Measurements from ENCODE around the gene ZNF526.

Gene ZNF526

DNA sequence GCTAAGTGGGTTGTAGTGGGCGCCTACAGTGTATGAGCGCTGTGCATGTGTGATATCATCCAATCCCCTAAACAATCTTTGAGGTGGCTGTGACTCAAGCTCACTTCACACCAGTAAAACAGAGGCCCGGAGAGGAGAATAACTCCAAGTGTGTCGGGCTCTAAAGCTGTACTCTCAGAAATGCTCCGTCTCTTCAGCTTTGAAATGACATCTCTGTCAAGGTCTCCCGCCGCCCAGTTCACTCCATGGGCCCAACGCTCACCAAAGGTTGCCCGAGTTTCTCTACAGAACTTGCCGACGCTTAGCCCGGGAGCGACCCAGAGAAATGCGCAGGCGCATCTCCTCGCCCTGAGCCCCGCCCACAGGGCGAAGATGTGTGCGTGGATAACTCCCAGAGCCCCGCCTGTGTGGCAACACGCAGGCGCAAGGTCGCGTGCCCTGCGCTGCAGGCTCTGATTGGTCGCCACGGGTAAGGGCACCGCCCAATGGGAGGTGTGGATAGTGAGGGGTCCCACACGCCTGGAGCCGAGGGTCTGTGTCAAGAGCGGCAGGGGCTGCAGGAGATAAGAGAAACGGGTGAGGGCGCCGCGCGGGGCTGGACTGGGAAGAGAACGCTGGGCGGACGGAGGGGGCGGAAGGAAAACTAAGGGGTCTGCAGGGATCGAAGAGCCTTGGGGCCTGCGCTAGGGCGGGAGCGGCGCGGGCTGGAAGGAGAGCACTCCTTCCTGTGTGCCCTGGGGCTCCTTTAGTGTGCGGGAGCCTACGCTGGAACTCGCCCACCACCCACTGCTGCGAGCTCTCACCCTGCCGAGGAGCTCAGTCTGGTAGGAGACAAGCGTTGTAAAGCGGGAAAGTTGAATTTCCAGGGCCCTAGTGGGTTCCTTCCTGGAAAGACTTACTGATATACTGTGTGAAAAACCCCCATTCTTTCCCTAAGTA is at the start of gene ZNF526:
Gene ZNF526, plus strand, starts transcription at position 501 of the 939 bp plus-strand sequence. CDS start 4,092 bp downstream, outside the sequence.
- peak; percentile 100 for DNase-seq

DNA sequence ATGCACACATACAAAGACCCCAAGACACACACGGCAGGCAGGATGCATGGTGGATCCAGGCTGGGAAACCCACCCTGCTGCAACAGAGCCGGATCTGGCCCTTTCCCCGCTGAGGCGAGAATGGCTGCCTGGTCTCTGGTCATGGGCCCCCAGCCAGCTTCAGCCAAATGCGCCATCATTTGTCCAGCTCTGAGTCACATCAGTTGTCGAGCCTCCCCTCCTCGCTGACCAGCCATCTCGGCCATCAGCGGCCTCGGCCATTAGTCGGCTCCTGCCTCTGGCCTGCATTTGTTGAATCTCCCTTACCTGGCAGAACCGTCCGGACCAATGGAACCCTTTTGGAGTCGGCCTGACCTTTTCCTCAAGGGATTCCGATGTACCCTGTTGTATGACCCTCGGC is 49.4 kb upstream of the ZNF526 start:
- no peak for DNase-seq

- no peak for DNase-seq
Measured at GRCh38 chr19:42172261-42172660, 47.9 kb upstream of the ZNF526 start.

- peak; percentile 77 for DNase-seq
Measured at GRCh38 chr19:42173695-42174094, 46.4 kb upstream of the ZNF526 start.

- no peak for DNase-seq
Measured at GRCh38 chr19:42174188-42174587, 45.9 kb upstream of the ZNF526 start.

DNA sequence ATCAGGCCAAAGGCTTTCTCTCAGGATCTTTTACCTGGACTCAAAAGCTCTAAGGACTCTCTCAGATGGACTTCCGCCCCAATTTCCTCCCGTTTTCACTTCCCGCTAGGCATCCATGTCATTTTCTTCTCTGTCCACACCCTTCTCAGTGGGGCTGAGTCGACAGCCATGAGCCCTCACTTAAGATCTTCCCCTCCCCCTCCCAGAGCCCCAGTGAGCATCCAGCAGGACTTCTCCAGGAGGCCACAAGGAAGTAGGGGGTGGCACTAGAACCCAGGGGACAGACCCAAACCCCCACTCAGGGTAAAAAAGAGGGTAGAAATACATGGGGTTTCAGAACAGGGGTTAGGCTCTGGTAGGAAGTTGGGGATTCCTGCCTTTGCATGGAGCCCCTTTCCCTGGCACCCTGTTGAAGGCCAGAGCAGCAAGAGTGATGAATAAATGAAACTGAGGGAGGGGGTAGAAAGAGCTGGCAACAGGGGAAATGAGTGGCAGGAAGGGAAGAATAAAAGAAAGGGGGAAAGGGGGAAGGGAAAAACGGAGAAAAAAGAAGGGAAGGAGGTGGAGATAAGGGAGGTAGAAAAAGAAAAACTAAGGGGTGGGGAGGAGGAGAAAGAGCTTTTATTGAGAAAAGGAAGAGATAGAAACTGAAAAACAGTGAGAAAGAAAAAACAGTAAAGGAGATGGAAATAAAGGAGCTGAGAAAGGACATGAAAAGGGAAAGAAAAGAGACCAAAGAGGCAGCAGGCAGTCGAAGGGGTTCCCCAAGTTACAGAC is 45.0 kb upstream of the ZNF526 start:
- DNase-seq: peak; percentile 79

DNA sequence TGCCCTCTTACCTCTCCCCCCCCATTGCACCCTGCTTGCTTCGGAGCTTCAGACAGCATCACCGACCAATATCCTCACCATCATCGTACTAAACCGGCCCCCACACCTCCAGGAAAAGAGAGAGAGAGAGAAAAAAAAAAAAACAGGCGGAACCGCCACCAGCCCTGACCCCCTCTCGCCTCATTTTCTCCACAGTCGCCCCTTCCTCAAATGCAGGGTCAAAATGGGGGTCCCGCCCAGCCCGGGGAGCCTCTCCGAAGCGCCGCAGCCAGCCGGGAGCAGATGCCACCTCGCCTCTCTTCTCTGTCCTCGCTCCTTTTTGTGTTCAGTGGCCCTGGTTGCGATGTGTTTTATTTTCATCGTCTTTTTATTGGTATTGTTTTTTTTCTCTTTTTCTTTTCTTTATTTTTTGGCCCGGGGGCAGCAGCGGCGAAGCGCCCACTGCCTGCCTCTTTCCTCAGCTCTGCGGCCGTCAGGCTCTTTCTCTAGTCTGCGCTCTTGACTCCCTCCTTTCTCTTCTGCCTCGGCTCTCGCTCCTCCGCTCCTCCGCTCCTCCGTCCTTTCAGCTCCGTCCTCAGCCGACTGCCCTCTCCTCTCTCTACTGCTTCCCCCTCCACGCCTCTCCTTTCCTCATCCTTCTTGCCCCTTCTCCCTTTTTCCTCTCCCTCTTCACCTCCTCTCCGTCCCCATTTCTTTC is 44.0 kb upstream of the ZNF526 start:
- peak; percentile 79 for DNase-seq

DNA sequence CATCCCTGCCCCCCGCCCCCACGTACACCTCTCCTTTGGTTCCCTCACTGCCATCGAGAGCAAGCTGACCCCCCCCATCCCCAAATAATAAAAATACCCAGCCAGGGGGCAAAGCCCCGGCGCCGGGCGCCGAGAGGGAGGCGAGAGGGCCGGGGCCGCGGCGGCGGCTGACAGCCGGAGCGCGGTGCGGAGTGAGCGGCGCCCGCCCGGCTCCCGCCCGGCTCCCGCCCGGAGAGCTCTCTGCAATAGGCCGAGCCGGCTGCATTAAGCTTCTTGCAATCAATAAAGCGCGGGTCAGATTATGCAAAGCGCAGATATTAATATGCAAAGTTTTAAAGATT is 43.5 kb upstream of the ZNF526 start:
- DNase-seq: peak; percentile 99

DNA sequence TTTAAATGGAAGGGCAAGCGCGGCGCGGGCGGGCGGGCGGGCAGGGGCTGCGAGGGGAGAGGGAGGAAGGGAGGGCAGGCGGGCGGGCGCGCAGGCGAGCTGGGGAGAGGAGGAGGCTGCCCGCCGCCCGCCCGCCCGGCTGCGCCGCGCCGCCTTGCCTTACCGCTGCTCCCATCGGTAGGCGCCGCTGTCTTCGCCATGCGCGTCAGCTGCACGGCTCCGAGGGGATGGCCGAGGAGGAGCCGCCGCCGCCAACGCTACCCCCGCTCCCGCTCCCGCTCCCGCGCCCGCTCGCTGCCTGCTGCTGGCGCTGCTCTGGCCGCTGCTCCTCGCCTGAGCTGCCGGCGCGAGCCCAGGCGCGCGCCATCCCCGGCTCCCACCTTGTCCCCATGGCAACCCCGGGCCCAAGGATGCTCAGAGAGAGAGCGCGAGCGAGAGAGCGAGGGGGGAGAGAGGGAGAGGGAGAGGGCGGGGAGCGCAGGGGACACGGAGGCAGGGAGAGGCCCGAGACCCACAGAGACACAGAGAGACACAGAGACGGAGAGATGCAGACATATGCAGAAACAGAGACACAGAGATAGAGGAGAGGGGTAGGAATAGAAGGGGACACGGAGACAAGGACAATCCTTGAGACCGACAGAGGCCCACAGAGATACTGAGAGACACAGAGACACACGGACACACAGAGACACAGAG is 43.0 kb upstream of the ZNF526 start:
- peak; percentile 99 for DNase-seq

DNA sequence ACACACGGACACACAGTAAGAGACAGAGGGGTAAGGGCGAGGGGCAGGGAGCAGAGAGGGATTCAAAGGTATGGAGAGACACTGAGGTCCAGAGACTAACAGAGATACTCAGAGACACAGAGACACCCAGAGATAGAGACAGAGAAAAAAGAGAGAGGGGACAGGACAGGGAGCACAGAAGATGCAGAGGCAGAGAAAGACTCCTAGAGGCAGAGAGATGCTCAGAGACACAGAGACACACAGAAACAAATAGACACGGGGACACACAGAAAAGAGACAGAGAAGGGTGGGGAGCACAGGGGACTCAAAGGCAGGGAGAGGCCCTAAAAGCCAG is 42.5 kb upstream of the ZNF526 start:
- DNase-seq: no peak

DNA sequence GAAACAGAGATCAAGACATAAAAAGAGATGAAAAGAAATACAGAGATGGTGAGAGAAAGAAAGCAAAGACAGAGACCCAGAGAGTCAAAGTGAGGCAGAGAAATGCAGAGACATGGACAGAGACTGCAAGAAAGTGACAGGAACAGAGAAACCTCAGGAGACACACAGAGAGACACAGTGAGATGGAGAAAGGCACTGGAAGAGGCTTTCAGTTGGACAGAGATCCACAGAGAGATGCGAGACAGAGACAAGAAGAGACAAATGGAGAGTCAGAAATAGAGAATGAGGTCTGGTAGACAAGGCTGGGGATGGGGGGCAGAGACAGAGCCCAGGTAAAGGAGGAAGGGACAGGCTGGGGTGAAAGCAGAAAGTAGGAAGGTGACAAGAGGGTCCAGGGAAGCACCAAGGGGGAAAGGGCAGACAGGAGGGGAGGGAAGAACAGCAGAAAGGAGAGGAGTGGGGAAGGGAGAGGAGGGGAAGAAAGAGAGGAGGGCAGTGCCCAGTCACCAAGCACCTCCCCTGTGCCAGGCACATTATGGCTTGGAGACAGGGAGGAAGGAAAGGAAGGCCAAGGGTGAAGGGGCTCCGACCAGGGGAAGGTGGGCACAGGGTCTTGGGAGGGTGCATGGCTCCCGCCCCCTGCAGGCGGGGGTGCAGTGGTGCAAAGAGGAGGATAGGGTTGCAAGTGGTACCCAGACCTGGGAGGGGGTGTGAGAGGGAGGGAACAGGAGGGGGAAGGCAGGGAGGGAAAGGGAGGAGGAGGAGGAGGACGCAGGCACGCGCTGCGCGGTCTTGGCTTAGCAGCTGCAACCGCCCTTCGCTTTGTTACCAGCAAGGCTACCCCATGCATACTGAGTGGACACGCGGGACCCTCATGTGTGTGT is 41.1 kb upstream of the ZNF526 start:
- peak; percentile 88 for DNase-seq

DNA sequence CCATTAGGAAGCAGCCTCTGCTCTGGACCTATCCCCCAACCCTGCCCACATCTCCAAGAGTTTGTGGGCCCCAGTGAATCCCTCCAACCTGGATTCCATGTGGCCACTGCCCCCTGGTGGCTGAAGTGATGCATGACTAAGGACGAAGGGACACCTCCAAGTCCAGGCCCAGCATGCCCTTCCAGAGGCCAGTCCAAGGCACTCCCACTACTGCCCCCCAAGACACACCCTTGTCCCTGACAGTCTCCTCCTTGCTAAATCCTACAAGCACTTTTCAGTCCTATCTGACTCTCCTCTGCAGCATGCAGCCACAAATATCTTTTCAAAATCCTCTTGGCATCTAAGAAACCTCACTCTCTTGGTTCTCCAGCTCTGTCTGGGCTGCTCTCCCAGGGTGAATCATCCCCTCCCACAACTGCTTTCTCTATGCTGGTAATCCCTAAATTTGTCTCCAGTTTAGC is 35.7 kb upstream of the ZNF526 start:
- DNase-seq: peak; percentile 96

GRCh38 chr19:42185277-42185676 is 34.8 kb upstream of the ZNF526 start:
- no peak for DNase-seq

- DNase-seq: no peak
Measured at GRCh38 chr19:42188665-42189064, 31.4 kb upstream of the ZNF526 start.

- DNase-seq: peak; percentile 84
Measured at GRCh38 chr19:42189133-42189532, 31.0 kb upstream of the ZNF526 start.

DNA sequence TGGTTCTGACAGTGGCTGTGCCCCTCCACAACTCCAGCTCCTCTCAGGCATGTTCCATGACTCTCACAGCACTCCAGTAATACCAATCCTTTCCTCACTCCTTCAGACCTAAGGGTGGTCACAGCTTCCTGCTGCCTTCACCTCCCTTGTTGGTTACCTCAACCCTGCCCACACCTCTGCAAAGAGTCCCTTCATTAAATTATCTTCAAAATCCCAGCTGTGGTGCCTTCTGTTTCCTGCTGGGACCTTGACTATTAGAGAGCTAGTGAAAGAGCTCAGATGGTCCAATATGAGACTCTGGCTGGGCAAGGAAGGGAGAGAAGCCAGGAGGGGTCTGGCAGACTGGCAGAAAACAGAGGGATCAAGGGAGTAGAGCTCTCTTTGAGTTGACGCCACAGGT is 28.8 kb upstream of the ZNF526 start:
- DNase-seq: no peak

DNA sequence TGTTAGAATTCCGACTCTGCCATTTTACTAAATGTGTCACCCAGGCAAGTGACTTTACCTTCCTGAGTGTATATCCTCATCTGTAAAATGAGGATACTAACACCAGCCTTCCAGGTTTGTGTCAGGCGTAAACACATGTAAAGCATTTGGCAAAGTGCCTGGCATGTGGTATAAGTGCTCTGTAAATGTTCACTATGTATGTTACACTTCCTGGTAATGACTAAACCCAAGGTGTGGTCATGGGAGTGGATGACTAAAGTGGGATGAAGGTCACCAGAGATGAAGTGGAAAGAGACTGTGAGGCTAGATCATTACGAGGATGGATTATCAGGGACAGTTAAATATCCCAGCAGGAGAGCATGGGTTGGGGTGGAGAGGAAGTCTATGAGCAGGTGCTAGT is 28.3 kb upstream of the ZNF526 start:
- no peak for DNase-seq

- no peak for DNase-seq
Measured at GRCh38 chr19:42193294-42193693, 26.8 kb upstream of the ZNF526 start.

GRCh38 chr19:42193706-42194105 is 26.4 kb upstream of the ZNF526 start:
- DNase-seq: no peak

DNA sequence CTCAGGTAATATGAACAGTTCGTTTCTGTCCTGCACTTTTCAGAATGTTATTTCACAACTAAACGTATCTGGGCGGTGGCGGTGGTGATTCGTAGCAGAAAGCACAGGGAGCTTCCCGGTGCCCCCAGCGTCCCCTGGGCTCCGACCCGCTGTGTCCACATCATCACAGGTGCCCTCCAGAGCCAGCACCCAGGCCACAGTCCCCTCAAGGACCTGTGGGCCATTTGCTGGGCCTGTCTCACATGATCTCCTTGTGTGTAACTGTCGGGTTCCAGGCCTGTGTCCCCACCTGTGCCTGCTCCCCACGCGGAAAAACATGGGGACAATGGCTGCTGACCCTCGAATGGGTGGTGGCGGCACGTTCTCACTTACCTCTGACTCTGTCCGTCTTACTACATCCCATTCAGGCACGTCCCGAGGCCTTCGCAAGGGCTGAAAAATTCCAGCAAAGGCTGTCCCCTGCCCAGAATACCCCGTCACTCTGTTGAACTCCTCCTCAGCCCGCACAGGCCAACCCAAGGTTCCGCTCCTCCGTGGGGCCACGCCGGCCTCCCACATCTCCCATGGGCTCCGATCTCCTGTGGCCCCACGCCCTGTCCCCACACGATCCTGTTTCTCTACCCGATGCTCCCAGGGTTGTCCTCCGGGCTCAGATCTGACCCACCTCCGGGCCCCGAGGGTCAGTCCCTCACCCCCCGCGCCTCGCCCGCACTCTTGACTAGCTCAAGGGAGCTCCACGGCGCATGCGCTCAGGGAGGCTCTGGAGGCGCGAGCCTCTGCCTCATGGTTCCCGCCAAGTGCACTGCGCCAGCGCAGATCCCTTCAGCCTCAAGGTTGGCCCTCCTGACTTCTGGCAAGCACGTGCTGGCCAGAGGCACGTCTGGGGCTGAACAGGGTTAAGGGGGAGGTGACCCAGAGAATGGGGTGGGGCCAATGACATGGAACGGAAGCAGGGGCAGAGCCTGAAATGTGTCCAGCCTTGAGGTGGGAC is 23.8 kb upstream of the ZNF526 start:
- DNase-seq: peak; percentile 22
